K562 (cell line): ENCODE data around the gene PTPRM. TPM values are rescaled to one million over a fixed set of nuclear protein-coding genes. Genes with fewer than 3 reads are reported as not detected.

Experiments used
- ATAC-seq: fragments of 200-7000 bp; cut with Tn5 transposase; 3 replicates; pipeline ENCODE4 v1.9.1; 2020; ENCODE audit warnings: moderate library complexity
- BruUV-seq: library from RNA; stranded (reverse); fragments of 400-500 nt; replicated peaks from 2 replicates; lab custom pipeline; 2021; lab: Mats Ljungman, UMichigan
- CTCF ChIA-PET: fragments of 300-600 bp; formaldehyde crosslinking; extraction: SDS; loops from one replicate; lab custom pipeline; 2021; ENCODE audit warnings: low intra/inter-chr PET ratio; lab: Yijun Ruan, JAX
- POLR2A ChIA-PET: fragments of 300-600, 350-650 bp; sonication (Branson Sonifier 250); formaldehyde crosslinking; extraction: SDS; loops from one replicate; lab custom pipeline; 2021; ENCODE audit warnings: antibody characterized with exemption, inconsistent platforms; lab: Yijun Ruan, JAX
- DNase-seq, 4 experiments: peaks; one replicate each; pipeline versions ENCODE4 v3.0.0 to v3.0.0-alpha.2; 2011 to 2018; ENCODE audit warnings: low spot score in 3 of 4, mixed read lengths in 3 of 4; ENCODE audit errors: extremely low read depth in 1 of 4
- FAIRE-seq: peaks from 2 replicates; lab custom pipeline; 2011; peaks lifted over from hg19 to GRCh38; lab: Jason Lieb, UNC
- H2AFZ ChIP-seq: 2 replicates; pipeline ENCODE4 v1.6.0; 2011; ENCODE audit warnings: low read depth, low read length, control low read depth, inconsistent platforms
- H3K27ac ChIP-seq: fragments of 200-600 bp; 3 replicates; pipeline ENCODE4 v1.8.0; 2011; ENCODE audit warnings: low read depth, mild to moderate bottlenecking, control low read depth, inconsistent platforms, low read length, moderate library complexity, mixed read lengths; ENCODE audit errors: extremely low read depth
- H3K27me3 ChIP-seq, 2 experiments: fragments of 300-600 bp in 1 of 2; 2 replicates in 1 of 2; 3 replicates in 1 of 2; pipeline versions ENCODE4 v1.6.0 to v1.8.0; 2011; ENCODE audit warnings: inconsistent platforms in 2 of 2, low read length in 2 of 2, mild to moderate bottlenecking in 1 of 2, mixed read lengths in 1 of 2, moderate library complexity in 1 of 2; ENCODE audit not compliant: control insufficient read depth in 2 of 2, insufficient read depth in 2 of 2
- H3K36me3 ChIP-seq: fragments of 300-600 bp; 3 replicates; pipeline ENCODE4 v1.8.0; 2011; ENCODE audit warnings: mild to moderate bottlenecking, low read length, inconsistent platforms; ENCODE audit not compliant: control insufficient read depth, insufficient read depth
- H3K4me1 ChIP-seq, 2 experiments: fragments of 200-600 bp in 1 of 2; replicated peaks in 1 of 2; 2 replicates in 1 of 2; 3 replicates in 1 of 2; pipeline versions ENCODE4 v1.5.1 to v1.8.0; 2011; ENCODE audit warnings: inconsistent platforms in 2 of 2, low read length in 2 of 2, mild to moderate bottlenecking in 1 of 2, mixed read lengths in 1 of 2, moderate library complexity in 1 of 2; ENCODE audit not compliant: control insufficient read depth in 2 of 2, insufficient read depth in 2 of 2
- H3K4me2 ChIP-seq: 2 replicates; pipeline ENCODE4 v1.6.1; 2011; ENCODE audit warnings: low read length, control low read depth, inconsistent platforms, mixed read lengths; ENCODE audit not compliant: insufficient read depth
- H3K4me3 ChIP-seq: fragments of 200-600 bp; sonication (generic), shearing (Covaris generic); 2 replicates; pipeline ENCODE4 v1.5.1; 2016; ENCODE audit warnings: control low read depth, inconsistent platforms
- H3K79me2 ChIP-seq: fragments of 200-600 bp; 3 replicates; pipeline ENCODE4 v1.8.0; 2011; ENCODE audit warnings: low read length, inconsistent platforms; ENCODE audit not compliant: control insufficient read depth, insufficient read depth
- H3K9ac ChIP-seq, 2 experiments: 2 replicates each; pipeline versions ENCODE4 v1.6.0 to v1.6.1; 2011; ENCODE audit warnings: low read depth in 2 of 2, low read length in 2 of 2, control low read depth in 1 of 2, inconsistent platforms in 1 of 2, mild to moderate bottlenecking in 1 of 2, mixed read lengths in 1 of 2; ENCODE audit not compliant: insufficient read depth in 1 of 2
- H3K9me1 ChIP-seq: one replicate; pipeline ENCODE4 v1.6.0; 2011; ENCODE audit warnings: inconsistent platforms, mild to moderate bottlenecking, low read length, moderate library complexity; ENCODE audit not compliant: control insufficient read depth, insufficient read depth
- H3K9me3 ChIP-seq: replicated peaks from 2 replicates; pipeline ENCODE4 v1.5.1; 2011; ENCODE audit warnings: low read depth, low read length, inconsistent platforms; ENCODE audit not compliant: control insufficient read depth, insufficient read depth
- H4K20me1 ChIP-seq: replicated peaks from 2 replicates; pipeline ENCODE4 v1.6.1; 2011; ENCODE audit warnings: low read length, inconsistent platforms, mixed read lengths; ENCODE audit not compliant: control insufficient read depth, insufficient read depth
- BCOR ChIP-seq: fragments of 450-650 bp; IDR thresholded peaks from 2 replicates; pipeline ENCODE4 v1.6.1; 2016
- IFI16 ChIP-seq: fragments of 250-450 bp; sonication (Bioruptor Pico); IDR thresholded peaks from 2 replicates; pipeline ENCODE4 v2.1.2; 2022; ENCODE audit warnings: mild to moderate bottlenecking, inconsistent platforms
- ILK ChIP-seq: fragments of 450-650 bp; IDR thresholded peaks from 2 replicates; pipeline ENCODE4 v1.6.1; 2016; ENCODE audit warnings: missing genetic modification characterization, low read depth, mild to moderate bottlenecking, missing compliant biosample characterization, moderate library complexity, borderline replicate concordance
- MECOM ChIP-seq: fragments of 250-450 bp; sonication (Bioruptor Pico); IDR thresholded peaks from 2 replicates; pipeline ENCODE4 v1.8.0; 2022; ENCODE audit warnings: inconsistent platforms
- SMARCC2 ChIP-seq: fragments of 450-650 bp; IDR thresholded peaks from 2 replicates; pipeline ENCODE4 v1.6.1; 2017; ENCODE audit warnings: antibody characterized with exemption, moderate library complexity, mild to moderate bottlenecking, low read depth
- SP1 ChIP-seq: sonication (generic); formaldehyde crosslinking; IDR thresholded peaks from 2 replicates; pipeline ENCODE4 v1.8.1; 2022; ENCODE audit warnings: mild to moderate bottlenecking, missing genetic modification reagents
- TOE1 ChIP-seq, 2 experiments: fragments of 450-650 bp in 1 of 2; sonication (generic) in 1 of 2; formaldehyde crosslinking in 1 of 2; IDR thresholded peaks; 2 replicates each; pipeline versions ENCODE4 v1.7.1 to v1.8.0; 2016 to 2022; ENCODE audit warnings: borderline replicate concordance in 2 of 2, mild to moderate bottlenecking in 2 of 2, antibody characterized with exemption in 1 of 2, inconsistent platforms in 1 of 2, low read depth in 1 of 2, missing genetic modification reagents in 1 of 2, moderate library complexity in 1 of 2
- ZBTB7A ChIP-seq: IDR thresholded peaks from 2 replicates; pipeline ENCODE4 v1.6.1; 2011; ENCODE audit warnings: low read depth, mild to moderate bottlenecking, low read length, moderate library complexity, borderline replicate concordance; ENCODE audit not compliant: control insufficient read depth
- ZNF77 ChIP-seq: fragments of 250-450 bp; sonication (Bioruptor Pico); IDR thresholded peaks from 2 replicates; pipeline ENCODE4 v1.5.0; 2020
- WGBS: fragments of 100-300 bp; shearing (Covaris generic); methylation state at CpG from one replicate; pipeline ENCODE4 v1.1.6; 2016; ENCODE audit warnings: low coverage, mixed read lengths; ENCODE audit not compliant: insufficient coverage; ENCODE audit errors: missing lambda C conversion rate; 5-methylcytosine and 5-hydroxymethylcytosine counted together
- in situ Hi-C: fragments of 300-500 bp; cut with MboI; formaldehyde crosslinking; loops from 4 replicates; pipeline ENCODE4 v1.15.0; 2018; ENCODE audit warnings: inconsistent platforms, mixed read lengths
- intact Hi-C: fragments of 100-400 bp; cut with micrococcal nuclease; formaldehyde crosslinking; loops from 2 replicates; pipeline ENCODE4 v1.14.2; 2022
- polyA plus RNA-seq, 8 experiments: library from polyadenylated mRNA; depleted of rRNA in 4 of 8; stranded (reverse) in 5 of 8; unstranded in 3 of 8; fragments of >200 nt; fragmentation: Nextera tagmentation in 2 of 8; fragmentation: Illumina TruSeq in 1 of 8; extraction: Ambion mirVana in 2 of 8; extraction: Trizol in 1 of 8; gene quantifications; 2 replicates each; pipeline versions ENCODE4 v1.2.1 to v1.2.3, GENCODE V29; 2011 to 2014; ENCODE audit warnings: inconsistent platforms in 1 of 8, missing spikeins in 1 of 8
- total RNA-seq, 7 experiments: library from RNA; depleted of rRNA in 6 of 7; stranded (reverse); fragments of >200 nt in 6 of 7; fragmentation: Illumina TruSeq in 2 of 7; extraction: Trizol in 2 of 7; gene quantifications; 2 replicates each; pipeline versions ENCODE4 v1.2.1 to v1.2.3, GENCODE V29; 2011 to 2021; ENCODE audit warnings: low replicate concordance in 1 of 7
- TF ChIP-seq, protein P1 (sequence below): fragments of 450-650 bp; formaldehyde crosslinking; IDR thresholded peaks from 2 replicates; pipeline ENCODE4 v1.4.0; 2022; ENCODE audit warnings: mild to moderate bottlenecking, moderate library complexity
- TF ChIP-seq, protein P2 (sequence below): IDR thresholded peaks from 2 replicates; pipeline ENCODE4 v1.6.1; 2012; ENCODE audit warnings: low read depth, low read length, improper control_type of control experiment, borderline replicate concordance
- TF ChIP-seq, protein P3 (sequence below): fragments of 200-800 bp; sonication (Bioruptor generic); IDR thresholded peaks from 2 replicates; pipeline ENCODE4 v1.6.1; 2017; ENCODE audit warnings: missing genetic modification characterization, missing compliant biosample characterization
- TF ChIP-seq, protein P4 (sequence below): sonication (generic); formaldehyde crosslinking; IDR thresholded peaks from 2 replicates; pipeline ENCODE4 v1.8.1; 2023; ENCODE audit warnings: mild to moderate bottlenecking, missing genetic modification reagents
- TF ChIP-seq, protein P5 (sequence below): sonication (generic); formaldehyde crosslinking; IDR thresholded peaks from 2 replicates; pipeline ENCODE4 v1.8.0; 2023; ENCODE audit warnings: mild to moderate bottlenecking, missing genetic modification reagents

The PTPRM gene
- total and polyA plus RNA-seq, 9 of the 15 experiments (the other 6 are each of a cell fraction or from before 2014, with no cell fraction given), result 0.03 to 0.16 (median 0.08) TPM; not detected in 3

DNA sequence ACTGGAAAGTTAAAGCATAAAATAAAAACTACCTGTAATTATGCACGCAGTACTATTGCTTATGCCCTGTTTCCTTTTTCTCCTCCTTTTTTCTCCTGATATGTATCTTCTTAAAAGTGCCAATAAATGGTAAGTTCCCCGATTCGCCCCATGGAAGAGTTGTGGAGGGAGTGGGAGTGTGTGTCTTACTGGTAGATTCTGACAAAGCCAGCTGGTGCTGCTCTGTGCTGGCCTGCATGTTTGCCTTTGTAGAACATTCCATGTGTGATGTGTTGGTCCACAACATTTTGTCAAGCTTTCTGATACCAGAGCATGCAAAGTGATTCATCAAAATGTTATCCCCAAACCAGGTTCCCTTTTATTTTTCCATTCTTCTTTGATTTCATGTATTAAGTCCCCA is 685.3 kb downstream of the PTPRM start (continued):
- TF ChIP-seq, protein P1, sequence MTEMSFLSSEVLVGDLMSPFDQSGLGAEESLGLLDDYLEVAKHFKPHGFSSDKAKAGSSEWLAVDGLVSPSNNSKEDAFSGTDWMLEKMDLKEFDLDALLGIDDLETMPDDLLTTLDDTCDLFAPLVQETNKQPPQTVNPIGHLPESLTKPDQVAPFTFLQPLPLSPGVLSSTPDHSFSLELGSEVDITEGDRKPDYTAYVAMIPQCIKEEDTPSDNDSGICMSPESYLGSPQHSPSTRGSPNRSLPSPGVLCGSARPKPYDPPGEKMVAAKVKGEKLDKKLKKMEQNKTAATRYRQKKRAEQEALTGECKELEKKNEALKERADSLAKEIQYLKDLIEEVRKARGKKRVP (CRISPR knock-in tag), result no peak
- TF ChIP-seq ZNF77, result no peak
- TF ChIP-seq ILK (tag), result no peak
- no peak for TF ChIP-seq SP1 (CRISPR knock-in tag)
- no peak for TF ChIP-seq BCOR
- TF ChIP-seq IFI16, result no peak
- no peak for TF ChIP-seq ZBTB7A

DNA sequence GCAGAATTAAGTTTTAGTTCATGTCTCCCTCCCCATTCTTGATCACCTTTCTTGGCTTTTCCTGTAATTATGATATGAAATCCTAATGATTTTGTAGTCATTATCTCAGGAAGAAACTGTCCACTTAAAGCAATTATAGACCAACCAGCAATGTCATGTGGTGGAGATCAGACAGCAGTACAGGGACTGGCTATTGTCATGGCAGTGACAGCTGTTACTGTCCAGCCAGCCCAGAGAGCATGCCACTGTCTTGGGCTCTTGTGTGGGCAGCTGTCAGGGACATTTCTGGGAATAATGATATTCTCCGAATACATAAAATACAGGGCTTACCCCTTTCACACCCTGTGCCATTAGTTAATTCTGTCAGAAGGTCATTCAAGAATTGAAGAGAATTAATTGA is 686.8 kb downstream of the PTPRM start:
- no peaks in the 10 kb centered on the region for H3K9me3 ChIP-seq
- BruUV-seq, result no TSS peak
- H4K20me1 ChIP-seq, result no peaks in the 10 kb centered on the region
- FAIRE-seq, result no peak
- POLR2A ChIA-PET, result no interaction called here
- no peak for DNase-seq
- H2AFZ ChIP-seq, result no peak overlapping the region
- no peaks in the 10 kb centered on the region for H3K4me1 ChIP-seq
- intact Hi-C loops (no loop called here), in situ Hi-C loops (no loop called here)
- H3K9me1 ChIP-seq, result no peaks in the 10 kb centered on the region
- no peak overlapping the region for H3K4me3 ChIP-seq
- H3K9ac ChIP-seq, result no peak overlapping the region
- H3K27me3 ChIP-seq, result peaks cover 11 to 12% of the 10 kb centered on the region in 2 experiments; a peak in 3 of 5 replicates
- CTCF ChIA-PET, result no interaction called here
- no peak overlapping the region for H3K27ac ChIP-seq
- 0% methylated on average over 1 of the region's 1 CpG for WGBS
- ATAC-seq, result no peak
- no peaks in the 10 kb centered on the region for H3K36me3 ChIP-seq
- H3K4me2 ChIP-seq, result no peak overlapping the region
- H3K79me2 ChIP-seq, result no peaks in the 10 kb centered on the region
- TF ChIP-seq SMARCC2, result no peak
- no peak for TF ChIP-seq TOE1 (IDR thresholded peaks at IDR 0.05; ENCODE audit: borderline replicate concordance)
- TF ChIP-seq TOE1 (CRISPR knock-in tag; IDR thresholded peaks at IDR 0.05; ENCODE audit: borderline replicate concordance, low read depth), result no peak
- TF ChIP-seq, protein P2, sequence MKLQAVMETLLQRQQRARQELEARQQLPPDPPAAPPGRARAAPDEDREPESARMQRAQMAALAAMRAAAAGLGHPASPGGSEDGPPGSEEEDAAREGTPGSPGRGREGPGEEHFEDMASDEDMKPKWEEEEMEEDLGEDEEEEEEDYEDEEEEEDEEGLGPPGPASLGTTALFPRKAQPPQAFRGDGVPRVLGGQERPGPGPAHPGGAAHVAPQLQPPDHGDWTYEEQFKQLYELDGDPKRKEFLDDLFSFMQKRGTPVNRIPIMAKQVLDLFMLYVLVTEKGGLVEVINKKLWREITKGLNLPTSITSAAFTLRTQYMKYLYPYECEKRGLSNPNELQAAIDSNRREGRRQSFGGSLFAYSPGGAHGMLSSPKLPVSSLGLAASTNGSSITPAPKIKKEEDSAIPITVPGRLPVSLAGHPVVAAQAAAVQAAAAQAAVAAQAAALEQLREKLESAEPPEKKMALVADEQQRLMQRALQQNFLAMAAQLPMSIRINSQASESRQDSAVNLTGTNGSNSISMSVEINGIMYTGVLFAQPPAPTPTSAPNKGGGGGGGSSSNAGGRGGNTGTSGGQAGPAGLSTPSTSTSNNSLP, result no peak
- TF ChIP-seq MECOM, result no peak
- TF ChIP-seq, protein P3, sequence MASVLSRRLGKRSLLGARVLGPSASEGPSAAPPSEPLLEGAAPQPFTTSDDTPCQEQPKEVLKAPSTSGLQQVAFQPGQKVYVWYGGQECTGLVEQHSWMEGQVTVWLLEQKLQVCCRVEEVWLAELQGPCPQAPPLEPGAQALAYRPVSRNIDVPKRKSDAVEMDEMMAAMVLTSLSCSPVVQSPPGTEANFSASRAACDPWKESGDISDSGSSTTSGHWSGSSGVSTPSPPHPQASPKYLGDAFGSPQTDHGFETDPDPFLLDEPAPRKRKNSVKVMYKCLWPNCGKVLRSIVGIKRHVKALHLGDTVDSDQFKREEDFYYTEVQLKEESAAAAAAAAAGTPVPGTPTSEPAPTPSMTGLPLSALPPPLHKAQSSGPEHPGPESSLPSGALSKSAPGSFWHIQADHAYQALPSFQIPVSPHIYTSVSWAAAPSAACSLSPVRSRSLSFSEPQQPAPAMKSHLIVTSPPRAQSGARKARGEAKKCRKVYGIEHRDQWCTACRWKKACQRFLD, result no peak
- TF ChIP-seq, protein P4, sequence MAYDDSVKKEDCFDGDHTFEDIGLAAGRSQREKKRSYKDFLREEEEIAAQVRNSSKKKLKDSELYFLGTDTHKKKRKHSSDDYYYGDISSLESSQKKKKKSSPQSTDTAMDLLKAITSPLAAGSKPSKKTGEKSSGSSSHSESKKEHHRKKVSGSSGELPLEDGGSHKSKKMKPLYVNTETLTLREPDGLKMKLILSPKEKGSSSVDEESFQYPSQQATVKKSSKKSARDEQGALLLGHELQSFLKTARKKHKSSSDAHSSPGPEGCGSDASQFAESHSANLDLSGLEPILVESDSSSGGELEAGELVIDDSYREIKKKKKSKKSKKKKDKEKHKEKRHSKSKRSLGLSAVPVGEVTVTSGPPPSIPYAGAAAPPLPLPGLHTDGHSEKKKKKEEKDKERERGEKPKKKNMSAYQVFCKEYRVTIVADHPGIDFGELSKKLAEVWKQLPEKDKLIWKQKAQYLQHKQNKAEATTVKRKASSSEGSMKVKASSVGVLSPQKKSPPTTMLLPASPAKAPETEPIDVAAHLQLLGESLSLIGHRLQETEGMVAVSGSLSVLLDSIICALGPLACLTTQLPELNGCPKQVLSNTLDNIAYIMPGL (CRISPR knock-in tag), result no peak
- TF ChIP-seq, protein P5, sequence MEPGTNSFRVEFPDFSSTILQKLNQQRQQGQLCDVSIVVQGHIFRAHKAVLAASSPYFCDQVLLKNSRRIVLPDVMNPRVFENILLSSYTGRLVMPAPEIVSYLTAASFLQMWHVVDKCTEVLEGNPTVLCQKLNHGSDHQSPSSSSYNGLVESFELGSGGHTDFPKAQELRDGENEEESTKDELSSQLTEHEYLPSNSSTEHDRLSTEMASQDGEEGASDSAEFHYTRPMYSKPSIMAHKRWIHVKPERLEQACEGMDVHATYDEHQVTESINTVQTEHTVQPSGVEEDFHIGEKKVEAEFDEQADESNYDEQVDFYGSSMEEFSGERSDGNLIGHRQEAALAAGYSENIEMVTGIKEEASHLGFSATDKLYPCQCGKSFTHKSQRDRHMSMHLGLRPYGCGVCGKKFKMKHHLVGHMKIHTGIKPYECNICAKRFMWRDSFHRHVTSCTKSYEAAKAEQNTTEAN (CRISPR knock-in tag), result no peak
